A549 (cell line): ENCODE data around the gene EFCAB11.

ENCODE experiments used
- BCL3 ChIP-seq: fragments of >200 bp; sonication (Bioruptor Twin); formaldehyde crosslinking; IDR thresholded peaks from 3 replicates; pipeline ENCODE4 v1.6.1; 2016
- CBX8 ChIP-seq: fragments of 200-600 bp; sonication (generic); IDR thresholded peaks from 2 replicates; pipeline ENCODE4 v1.6.1; 2016
- CTCF ChIP-seq: fragments of >200 bp; sonication (Bioruptor Twin); formaldehyde crosslinking; IDR thresholded peaks from 3 replicates; pipeline ENCODE4 v1.5.1; 2016
- EP300 ChIP-seq, 2 experiments: fragments of >200 bp; sonication (Bioruptor Twin); formaldehyde crosslinking; IDR thresholded peaks; 2 replicates in 1 of 2; 3 replicates in 1 of 2; pipeline ENCODE4 v1.6.1; 2016 to 2017
- MAFK ChIP-seq: fragments of 450-650 bp; IDR thresholded peaks from 2 replicates; pipeline ENCODE4 v1.6.1; 2014; ENCODE audit not compliant: partially characterized antibody
- POLR2A ChIP-seq: IDR thresholded peaks from 2 replicates; pipeline ENCODE4 v1.6.1; 2012; ENCODE audit warnings: mild to moderate bottlenecking, low read length
- REST ChIP-seq: fragments of 200-600 bp; sonication (generic); IDR thresholded peaks from 2 replicates; pipeline ENCODE4 v1.6.1; 2016; ENCODE audit warnings: antibody characterized with exemption, mild to moderate bottlenecking, moderate library complexity
- SREBF2 ChIP-seq: fragments of 450-650 bp; IDR thresholded peaks from 2 replicates; pipeline ENCODE4 v1.6.1; 2014; ENCODE audit warnings: mild to moderate bottlenecking, moderate library complexity

GRCh38 chr14:89869606-89870005 lies 84.9 kb downstream of the EFCAB11 start:
- no peak for TF ChIP-seq MAFK
- no peak for TF ChIP-seq POLR2A
- TF ChIP-seq EP300 (IDR thresholded peaks at IDR 0.05): no peak
- TF ChIP-seq CTCF: no peak
- TF ChIP-seq REST: no peak
- TF ChIP-seq SREBF2: no peak
- no peak for TF ChIP-seq CBX8
- TF ChIP-seq BCL3: no peak
